Activated naive CD4-positive, alpha-beta T cell treated with anti-CD3 and anti-CD28 coated beads, Interleukin-2, amount 10 ng/mL, durations not matched to agents 7 days and 5 days (primary cell): ENCODE results near the gene NFXL1.
"Not testable (repeated sequence)": the region's sequence is repeated elsewhere in the genome, so short reads cannot be mapped to it uniquely, and the experiment has no call there.

Experiments used
- CTCF ChIA-PET: fragments of 350-600 bp; sonication (Branson Sonifier 250); formaldehyde crosslinking; loops from one replicate; lab custom pipeline; 2021; ENCODE audit warnings: antibody characterized with exemption; lab: Charles Lee
- DNase-seq: peaks from one replicate; pipeline ENCODE4 v3.0.0-alpha.2; 2020
- H3K27ac Mint-ChIP-seq: one replicate; pipeline ENCODE4 v1.8.0; 2021; ENCODE audit warnings: mild to moderate bottlenecking, moderate library complexity, mixed read lengths
- H3K27me3 Mint-ChIP-seq: one replicate; pipeline ENCODE4 v1.8.0; 2021; ENCODE audit warnings: mild to moderate bottlenecking, mixed read lengths
- H3K36me3 Mint-ChIP-seq: one replicate; pipeline ENCODE4 v1.8.0; 2021; ENCODE audit warnings: mixed read lengths
- H3K4me1 Mint-ChIP-seq: one replicate; pipeline ENCODE4 v1.8.0; 2021; ENCODE audit warnings: mixed read lengths
- H3K4me3 Mint-ChIP-seq: one replicate; pipeline ENCODE4 v1.8.0; 2021; ENCODE audit warnings: mild to moderate bottlenecking, moderate library complexity, mixed read lengths
- H3K9me3 Mint-ChIP-seq: one replicate; pipeline ENCODE4 v1.8.0; 2021; ENCODE audit warnings: mixed read lengths

NFXL1 gene

DNA sequence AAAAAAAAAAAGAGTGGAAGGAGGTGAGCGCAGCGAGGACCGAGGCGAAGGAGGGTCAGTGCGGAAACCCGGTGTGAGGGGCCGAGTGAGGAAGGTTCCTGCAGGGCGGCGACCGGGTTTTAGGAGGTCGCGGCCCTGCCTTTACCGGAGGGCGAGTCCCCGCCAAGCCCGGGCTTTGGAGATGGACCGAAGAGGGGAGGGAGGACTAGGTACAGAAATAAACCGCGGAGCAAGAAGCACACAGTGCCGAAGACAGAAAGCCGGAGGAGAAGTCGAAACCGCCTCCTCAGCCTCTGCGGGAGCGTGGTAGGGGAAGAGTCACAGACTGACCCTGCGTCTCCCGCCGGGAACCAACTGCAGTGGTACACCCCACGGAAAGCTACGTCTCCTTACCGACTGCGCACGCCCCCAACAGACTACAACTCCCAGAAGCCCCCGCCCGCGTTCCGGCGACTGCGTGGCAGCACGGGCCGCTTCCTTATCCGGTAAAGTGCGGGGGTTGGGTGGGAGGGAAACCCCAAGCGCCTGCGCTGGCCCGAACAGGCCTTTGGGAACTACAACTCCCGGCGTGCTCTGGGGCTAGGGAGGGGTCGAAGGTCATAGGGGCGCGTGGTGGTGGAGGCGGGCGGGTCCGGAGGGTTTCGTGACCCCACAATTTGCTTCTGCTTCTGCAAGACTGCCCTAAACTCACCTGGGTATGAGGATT lies at the start of gene NFXL1:
Gene NFXL1 (minus strand): TSS at position 364 of the 706 bp plus-strand sequence. CDS start 380 bp downstream, outside the sequence.
- peaks cover 20% of the 10 kb centered on the region for H3K36me3 Mint-ChIP-seq
- peaks cover 12% of the 10 kb centered on the region for H3K9me3 Mint-ChIP-seq
- peak within 1 kb of the TSS; percentile 94 for H3K4me3 Mint-ChIP-seq
- no peaks in the 10 kb centered on the region for H3K27me3 Mint-ChIP-seq
- CTCF ChIA-PET, result interaction anchor here (1.0 kb wide), 1 partner anchor 23 kb away, joined by 3 read pairs; no protein-coding TSS in a partner anchor
- peak; percentile 97 for DNase-seq
- peaks cover 34% of the 10 kb centered on the region for H3K4me1 Mint-ChIP-seq
- H3K27ac Mint-ChIP-seq, result peak within 1 kb of the TSS; percentile 93

DNA sequence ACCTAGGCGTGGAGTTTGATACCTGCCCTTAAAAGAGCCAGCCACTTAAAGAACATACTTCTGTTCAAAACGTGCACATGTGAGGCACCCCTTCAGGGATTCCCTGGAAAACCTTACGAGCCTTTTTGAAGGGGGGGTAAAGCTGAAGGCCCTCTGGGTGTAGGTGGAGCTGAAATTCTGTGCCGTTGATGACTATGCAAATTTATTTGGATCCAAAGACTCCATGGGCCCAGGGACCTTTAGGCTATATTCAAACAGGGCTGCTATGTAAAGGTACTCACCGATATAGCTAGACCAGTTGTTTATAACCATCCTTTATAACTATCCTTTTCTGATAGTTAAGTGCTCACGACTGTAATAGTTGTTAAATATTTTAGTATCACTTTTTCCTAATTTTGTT lies 40.3 kb upstream of the NFXL1 start:
- Mint-ChIP-seq H3K36me3 (no peaks in the 10 kb centered on the region), H3K27me3 (peaks cover 3% of the 10 kb centered on the region), H3K4me1 (no peaks in the 10 kb centered on the region), H3K27ac (no peak overlapping the region), H3K9me3 (no peaks in the 10 kb centered on the region), H3K4me3 (no peak overlapping the region)
- DNase-seq, result no peak
- CTCF ChIA-PET, result no interaction called here

GRCh38 chr4:47954245-47954644 lies 39.9 kb upstream of the NFXL1 start:
- H3K4me1 Mint-ChIP-seq, result no peaks in the 10 kb centered on the region
- no peak overlapping the region for H3K27ac Mint-ChIP-seq
- no peak for DNase-seq
- no peak overlapping the region for H3K4me3 Mint-ChIP-seq
- CTCF ChIA-PET, result no interaction called here
- no peaks in the 10 kb centered on the region for H3K36me3 Mint-ChIP-seq
- H3K9me3 Mint-ChIP-seq, result no peaks in the 10 kb centered on the region
- peaks cover 3% of the 10 kb centered on the region for H3K27me3 Mint-ChIP-seq

GRCh38 chr4:47945930-47946726 lies 31.7 kb upstream of the NFXL1 start:
- Mint-ChIP-seq H3K36me3 (no peaks in the 10 kb centered on the region), H3K9me3 (no peaks in the 10 kb centered on the region), H3K4me1 (no peaks in the 10 kb centered on the region), H3K4me3 (no peak overlapping the region), H3K27ac (no peak overlapping the region), H3K27me3 (no peaks in the 10 kb centered on the region)
- CTCF ChIA-PET, result no interaction called here
- no peak for DNase-seq

GRCh38 chr4:47942081-47942819 lies 27.9 kb upstream of the NFXL1 start:
- no peak for DNase-seq
- H3K9me3 Mint-ChIP-seq, result no peaks in the 10 kb centered on the region
- CTCF ChIA-PET, result no interaction called here
- no peaks in the 10 kb centered on the region for H3K4me1 Mint-ChIP-seq
- H3K27ac Mint-ChIP-seq, result no peak overlapping the region
- no peaks in the 10 kb centered on the region for H3K36me3 Mint-ChIP-seq
- peaks cover 4% of the 10 kb centered on the region for H3K27me3 Mint-ChIP-seq
- H3K4me3 Mint-ChIP-seq, result no peak overlapping the region

- Mint-ChIP-seq H3K4me3 (no peak overlapping the region), H3K27me3 (peaks cover 4% of the 10 kb centered on the region), H3K27ac (no peak overlapping the region), H3K4me1 (no peaks in the 10 kb centered on the region), H3K9me3 (no peaks in the 10 kb centered on the region), H3K36me3 (no peaks in the 10 kb centered on the region)
- CTCF ChIA-PET, result no interaction called here
- DNase-seq, result no peak
These were observed 25.1 kb upstream of the NFXL1 start for GRCh38 chr4:47939456-47939855.

DNA sequence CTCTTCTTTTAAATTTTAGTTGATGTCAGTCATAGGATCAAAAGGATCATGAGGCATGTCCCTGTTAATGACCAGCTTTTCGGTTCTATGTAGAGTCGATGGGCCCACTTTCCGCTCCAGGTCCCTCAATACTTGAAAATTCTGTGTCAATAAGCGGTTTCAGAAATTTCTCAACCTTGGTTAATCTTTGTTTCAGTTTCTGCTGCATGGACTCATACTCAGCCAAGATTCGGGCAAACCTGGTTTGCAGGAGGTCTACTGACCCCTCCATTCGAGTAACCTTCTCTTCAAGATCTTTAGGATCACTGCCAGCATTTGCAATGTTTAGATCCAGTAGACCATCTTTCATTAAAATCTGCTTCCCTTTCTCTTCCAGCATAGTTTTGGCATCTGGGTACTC lies 22.0 kb upstream of the NFXL1 start:
- Mint-ChIP-seq H3K36me3 (no peaks in the 10 kb centered on the region), H3K4me3 (no peak overlapping the region), H3K27me3 (peaks cover 4% of the 10 kb centered on the region), H3K9me3 (no peaks in the 10 kb centered on the region), H3K4me1 (no peaks in the 10 kb centered on the region), H3K27ac (no peak overlapping the region)
- DNase-seq, result no peak
- CTCF ChIA-PET, result interaction anchor here (1.1 to 1.8 kb wide), 2 partner anchors 97 to 151 kb away, joined by 3 to 6 read pairs; no protein-coding TSS in a partner anchor

GRCh38 chr4:47933840-47934239 lies 19.5 kb upstream of the NFXL1 start:
- Mint-ChIP-seq H3K4me1 (no peaks in the 10 kb centered on the region), H3K9me3 (no peaks in the 10 kb centered on the region), H3K27ac (no peak overlapping the region), H3K36me3 (no peaks in the 10 kb centered on the region), H3K27me3 (peaks cover 2% of the 10 kb centered on the region), H3K4me3 (no peak overlapping the region)
- CTCF ChIA-PET, result interaction anchor here (0.6 to 4.2 kb wide), 10 partner anchors 18 to 1663 kb away, joined by 3 to 42 read pairs (median 3); no protein-coding TSS in a partner anchor
- DNase-seq, result no peak

- no peak overlapping the region for H3K27ac Mint-ChIP-seq
- CTCF ChIA-PET, result interaction anchor here (0.9 to 4.2 kb wide), 4 partner anchors 209 to 808 kb away, joined by 3 to 42 read pairs (median 10); no protein-coding TSS in a partner anchor
- no peaks in the 10 kb centered on the region for H3K9me3 Mint-ChIP-seq
- H3K4me1 Mint-ChIP-seq, result peaks cover 6% of the 10 kb centered on the region
- no peaks in the 10 kb centered on the region for H3K36me3 Mint-ChIP-seq
- peaks cover 4% of the 10 kb centered on the region for H3K27me3 Mint-ChIP-seq
- H3K4me3 Mint-ChIP-seq, result no peak overlapping the region
- DNase-seq, result no peak
These were observed 16.8 kb upstream of the NFXL1 start for GRCh38 chr4:47930971-47931804.

- Mint-ChIP-seq H3K36me3 (no peaks in the 10 kb centered on the region), H3K27ac (no peak overlapping the region), H3K4me3 (no peak overlapping the region), H3K9me3 (no peaks in the 10 kb centered on the region), H3K27me3 (peaks cover 4% of the 10 kb centered on the region), H3K4me1 (peaks cover 6% of the 10 kb centered on the region)
- CTCF ChIA-PET, result no interaction called here
- DNase-seq, result no peak
These were observed 15.4 kb upstream of the NFXL1 start for GRCh38 chr4:47929682-47930201.

- Mint-ChIP-seq H3K4me1 (peaks cover 6% of the 10 kb centered on the region), H3K4me3 (no peak overlapping the region), H3K27me3 (peaks cover 7% of the 10 kb centered on the region), H3K27ac (no peak overlapping the region), H3K36me3 (no peaks in the 10 kb centered on the region), H3K9me3 (no peaks in the 10 kb centered on the region)
- CTCF ChIA-PET, result interaction anchor here (1.3 to 1.5 kb wide), 2 partner anchors 236 to 256 kb away, joined by 3 to 4 read pairs; no protein-coding TSS in a partner anchor
- DNase-seq, result peak; percentile 64
These were observed 12.4 kb upstream of the NFXL1 start for GRCh38 chr4:47926667-47927258.

DNA sequence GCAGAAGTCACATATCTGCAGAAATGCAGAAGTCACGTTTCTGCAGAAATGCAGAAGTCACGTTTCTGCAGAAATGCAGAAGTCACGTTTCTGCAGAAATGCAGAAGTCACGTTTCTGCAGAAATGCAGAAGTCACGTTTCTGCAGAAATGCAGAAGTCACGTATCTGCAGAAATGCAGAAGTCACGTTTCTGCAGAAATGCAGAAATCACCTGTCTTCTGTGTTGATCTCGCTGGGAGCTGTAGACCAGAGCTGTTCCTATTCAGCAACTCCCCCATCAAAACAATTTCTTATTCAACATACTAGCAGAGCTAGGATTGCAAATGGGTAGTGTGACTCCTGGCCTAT lies 8.9 kb upstream of the NFXL1 start:
- H3K27ac Mint-ChIP-seq, result not testable (repeated sequence)

More for the DNA sequence above, 8.9 kb upstream of the NFXL1 start:
- not testable (repeated sequence) for H3K4me3 Mint-ChIP-seq, H3K4me1 Mint-ChIP-seq, H3K36me3 Mint-ChIP-seq, H3K9me3 Mint-ChIP-seq, DNase-seq, H3K27me3 Mint-ChIP-seq
- CTCF ChIA-PET, result interaction anchor here (1.3 kb wide), 1 partner anchor 82 kb away, joined by 3 read pairs; no protein-coding TSS in a partner anchor
